HCT116 (cell line): ENCODE data around the gene GNAO1. TPM values are rescaled to one million over a fixed set of nuclear protein-coding genes. Genes with fewer than 3 reads are reported as not detected.

Experiments used
- ATAC-seq: fragments of 200-7000 bp; cut with Tn5 transposase; 2 replicates; pipeline ENCODE4 v1.9.1; 2020; ENCODE audit warnings: mild to moderate bottlenecking, moderate library complexity
- BruUV-seq: library from RNA; stranded (reverse); fragments of 400-500 nt; replicated peaks from 2 replicates; lab custom pipeline; 2021; lab: Mats Ljungman, UMichigan
- CTCF ChIA-PET: fragments of 300-600 bp; sonication (Branson Sonifier 250); formaldehyde crosslinking; loops from one replicate; lab custom pipeline; 2021; ENCODE audit warnings: antibody characterized with exemption; lab: Charles Lee
- POLR2A ChIA-PET: fragments of 300-600, 350-600 bp; sonication (Branson Sonifier 250); formaldehyde crosslinking; loops from one replicate; lab custom pipeline; 2021; ENCODE audit warnings: antibody characterized with exemption; lab: Charles Lee
- RAD21 ChIA-PET, 2 experiments: fragments of 300-600 bp; sonication (Branson Sonifier 250); formaldehyde crosslinking; loops; one replicate each; lab custom pipeline; 2023; ENCODE audit warnings: low total read pairs in 2 of 2; ENCODE audit not compliant: uncharacterized antibody in 2 of 2, unreplicated experiment in 2 of 2, low non-redundant PET in 1 of 2; lab: Charles Lee
- DNase-seq: peaks from one replicate; pipeline ENCODE4 v3.0.0-alpha.2; 2010; ENCODE audit warnings: low read depth, low spot score
- H2AFZ ChIP-seq: fragments of 200-600 bp; shearing (Covaris generic), sonication (generic); 2 replicates; pipeline ENCODE4 v1.6.1; 2017; ENCODE audit warnings: low read depth, mixed run types, mixed read lengths, antibody characterized with exemption, low read length; ENCODE audit not compliant: poor library complexity, severe bottlenecking
- H3K27ac ChIP-seq: 2 replicates; pipeline ENCODE4 v1.5.1; 2012; ENCODE audit warnings: low read depth, low read length
- H3K27me3 ChIP-seq: fragments of 200-600 bp; sonication (generic); 2 replicates; pipeline ENCODE4 v1.6.1; 2016; ENCODE audit warnings: mixed run types, low read length, mixed read lengths; ENCODE audit not compliant: insufficient read depth
- H3K36me3 ChIP-seq, 2 experiments: fragments of 200-500 bp in 1 of 2; fragments of 200-600 bp in 1 of 2; sonication (Bioruptor generic) in 1 of 2; sonication (generic) in 1 of 2; 2 replicates each; pipeline versions ENCODE4 v1.5.1 to v1.6.1; 2014 to 2016; ENCODE audit warnings: low read length in 2 of 2, inconsistent platforms in 1 of 2, mixed read lengths in 1 of 2, mixed run types in 1 of 2; ENCODE audit not compliant: insufficient read depth in 2 of 2, control insufficient read depth in 1 of 2
- H3K4me1 ChIP-seq, 2 experiments: fragments of 200-600 bp in 1 of 2; sonication (generic) in 1 of 2; 2 replicates each; pipeline versions ENCODE4 v1.5.1 to v1.6.1; 2012 to 2017; ENCODE audit warnings: low read length in 2 of 2, inconsistent platforms in 1 of 2, mild to moderate bottlenecking in 1 of 2, mixed read lengths in 1 of 2, mixed run types in 1 of 2, moderate library complexity in 1 of 2; ENCODE audit not compliant: insufficient read depth in 2 of 2, control insufficient read depth in 1 of 2
- H3K4me2 ChIP-seq: fragments of 200-600 bp; sonication (generic); 2 replicates; pipeline ENCODE4 v1.6.1; 2017; ENCODE audit warnings: mixed run types, low read length, mixed read lengths
- H3K4me3 ChIP-seq, 2 experiments: fragments of 200-600 bp in 1 of 2; sonication (generic) in 1 of 2; replicated peaks in 1 of 2; 2 replicates each; pipeline ENCODE4 v1.5.1; 2011 to 2016; ENCODE audit warnings: low read length in 2 of 2, control low read depth in 1 of 2, low read depth in 1 of 2, mild to moderate bottlenecking in 1 of 2, mixed read lengths in 1 of 2, mixed run types in 1 of 2
- H3K79me2 ChIP-seq: fragments of 200-600 bp; sonication (generic); 2 replicates; pipeline ENCODE4 v1.6.1; 2017; ENCODE audit warnings: mild to moderate bottlenecking, mixed run types, low read length, moderate library complexity, mixed read lengths; ENCODE audit not compliant: insufficient read depth
- H3K9ac ChIP-seq: fragments of 200-600 bp; sonication (generic); 2 replicates; pipeline ENCODE4 v1.6.1; 2016; ENCODE audit warnings: low read length, mixed read lengths
- H3K9me2 ChIP-seq: fragments of 200-600 bp; sonication (generic), shearing (Covaris generic); 2 replicates; pipeline ENCODE4 v1.6.1; 2017; ENCODE audit warnings: mixed run types, mild to moderate bottlenecking, moderate library complexity; ENCODE audit not compliant: insufficient read depth
- H3K9me3 ChIP-seq, 2 experiments: fragments of 200-500 bp in 1 of 2; fragments of 200-600 bp in 1 of 2; sonication (Bioruptor generic) in 1 of 2; sonication (generic) in 1 of 2; 2 replicates each; pipeline ENCODE4 v1.6.1; 2014 to 2017; ENCODE audit warnings: low read length in 2 of 2, mixed read lengths in 2 of 2, inconsistent platforms in 1 of 2, low read depth in 1 of 2, mild to moderate bottlenecking in 1 of 2, mixed run types in 1 of 2, moderate library complexity in 1 of 2; ENCODE audit not compliant: control insufficient read depth in 1 of 2, insufficient read depth in 1 of 2
- H4K20me1 ChIP-seq: fragments of 200-600 bp; sonication (generic), shearing (Covaris generic); 2 replicates; pipeline ENCODE4 v1.6.1; 2017; ENCODE audit warnings: mixed run types, mild to moderate bottlenecking, moderate library complexity; ENCODE audit not compliant: insufficient read depth
- CBX3 ChIP-seq: IDR thresholded peaks from 2 replicates; pipeline ENCODE4 v1.6.1; 2012; ENCODE audit warnings: low read depth
- ELF1 ChIP-seq: IDR thresholded peaks from 2 replicates; pipeline ENCODE4 v1.6.1; 2012; ENCODE audit warnings: low read depth, borderline replicate concordance
- EZH2phosphoT487 ChIP-seq: fragments of 200-600 bp; IDR thresholded peaks from 2 replicates; pipeline ENCODE4 v1.6.1; 2018; ENCODE audit warnings: antibody characterized with exemption, borderline replicate concordance
- FOSL1 ChIP-seq: IDR thresholded peaks from 2 replicates; pipeline ENCODE4 v1.6.1; 2012; ENCODE audit warnings: low read depth
- JUND ChIP-seq: IDR thresholded peaks from 2 replicates; pipeline ENCODE4 v1.6.1; 2012
- POLR2A ChIP-seq: IDR thresholded peaks from 2 replicates; pipeline ENCODE4 v1.7.0; 2011; ENCODE audit warnings: borderline replicate concordance; ENCODE audit not compliant: insufficient read depth, insufficient read length; ENCODE audit errors: extremely low read depth
- POLR2AphosphoS5 ChIP-seq: IDR thresholded peaks from 2 replicates; pipeline ENCODE4 v1.6.1; 2011; ENCODE audit warnings: mild to moderate bottlenecking, low read depth, low read length, moderate library complexity
- RAD21 ChIP-seq: IDR thresholded peaks from 2 replicates; pipeline ENCODE4 v1.6.1; 2012; ENCODE audit warnings: low read depth, mild to moderate bottlenecking
- SP1 ChIP-seq: IDR thresholded peaks from 2 replicates; pipeline ENCODE4 v1.6.1; 2012; ENCODE audit warnings: low read depth
- SRF ChIP-seq: IDR thresholded peaks from 2 replicates; pipeline ENCODE4 v1.6.1; 2012; ENCODE audit warnings: low read depth
- intact Hi-C: fragments of 100-400 bp; cut with micrococcal nuclease; formaldehyde crosslinking; loops from 2 replicates; pipeline ENCODE4 v1.10.0; 2022
- total RNA-seq: library from RNA; stranded (reverse); gene quantifications from one replicate; pipeline ENCODE4 v1.2.1, GENCODE V29; 2021; ENCODE audit not compliant: unreplicated experiment
- TF ChIP-seq, protein P1 (sequence below): IDR thresholded peaks from 2 replicates; pipeline ENCODE4 v1.6.1; 2012; ENCODE audit warnings: low read depth
- TF ChIP-seq, protein P2 (sequence below): IDR thresholded peaks from 2 replicates; pipeline ENCODE4 v1.6.1; 2012

Gene GNAO1
- total RNA-seq, 1 experiment from 2014 or later, result 0.12 TPM

DNA sequence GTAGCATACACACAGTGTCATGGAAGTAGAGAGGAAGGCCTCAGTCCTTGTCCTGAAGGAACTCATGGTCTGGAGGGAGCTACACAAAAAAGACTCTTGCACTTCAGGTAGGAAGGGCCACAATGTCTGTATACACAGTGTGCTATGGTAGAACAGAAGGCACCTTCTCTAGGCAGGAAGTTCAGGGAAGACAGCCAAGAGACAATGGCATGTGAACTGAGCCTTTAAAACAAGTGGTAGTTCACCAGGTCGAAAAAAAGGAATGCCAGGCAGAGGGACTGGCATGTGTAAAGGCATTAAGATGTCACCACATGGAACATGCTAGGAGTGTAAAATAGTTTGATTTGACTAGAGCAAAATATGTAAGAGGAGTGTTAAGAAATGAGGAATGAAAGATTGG is 9.7 kb downstream of the GNAO1 start:
- Histone ChIP-seq H3K79me2 (no peaks in the 10 kb centered on the region), H3K4me2 (no peak overlapping the region), H3K9me2 (no peaks in the 10 kb centered on the region), H3K27ac (no peak overlapping the region), H3K27me3 (peaks cover 39% of the 10 kb centered on the region), H3K4me3 (no peak overlapping the region), H3K9me3 (no peaks in the 10 kb centered on the region), H3K4me1 (no peaks in the 10 kb centered on the region), H3K36me3 (no peaks in the 10 kb centered on the region), H4K20me1 (no peaks in the 10 kb centered on the region), H3K9ac (no peak overlapping the region), H2AFZ (no peak overlapping the region)
- no TSS peak for BruUV-seq
- no peak for TF ChIP-seq ELF1
- TF ChIP-seq, protein P1, sequence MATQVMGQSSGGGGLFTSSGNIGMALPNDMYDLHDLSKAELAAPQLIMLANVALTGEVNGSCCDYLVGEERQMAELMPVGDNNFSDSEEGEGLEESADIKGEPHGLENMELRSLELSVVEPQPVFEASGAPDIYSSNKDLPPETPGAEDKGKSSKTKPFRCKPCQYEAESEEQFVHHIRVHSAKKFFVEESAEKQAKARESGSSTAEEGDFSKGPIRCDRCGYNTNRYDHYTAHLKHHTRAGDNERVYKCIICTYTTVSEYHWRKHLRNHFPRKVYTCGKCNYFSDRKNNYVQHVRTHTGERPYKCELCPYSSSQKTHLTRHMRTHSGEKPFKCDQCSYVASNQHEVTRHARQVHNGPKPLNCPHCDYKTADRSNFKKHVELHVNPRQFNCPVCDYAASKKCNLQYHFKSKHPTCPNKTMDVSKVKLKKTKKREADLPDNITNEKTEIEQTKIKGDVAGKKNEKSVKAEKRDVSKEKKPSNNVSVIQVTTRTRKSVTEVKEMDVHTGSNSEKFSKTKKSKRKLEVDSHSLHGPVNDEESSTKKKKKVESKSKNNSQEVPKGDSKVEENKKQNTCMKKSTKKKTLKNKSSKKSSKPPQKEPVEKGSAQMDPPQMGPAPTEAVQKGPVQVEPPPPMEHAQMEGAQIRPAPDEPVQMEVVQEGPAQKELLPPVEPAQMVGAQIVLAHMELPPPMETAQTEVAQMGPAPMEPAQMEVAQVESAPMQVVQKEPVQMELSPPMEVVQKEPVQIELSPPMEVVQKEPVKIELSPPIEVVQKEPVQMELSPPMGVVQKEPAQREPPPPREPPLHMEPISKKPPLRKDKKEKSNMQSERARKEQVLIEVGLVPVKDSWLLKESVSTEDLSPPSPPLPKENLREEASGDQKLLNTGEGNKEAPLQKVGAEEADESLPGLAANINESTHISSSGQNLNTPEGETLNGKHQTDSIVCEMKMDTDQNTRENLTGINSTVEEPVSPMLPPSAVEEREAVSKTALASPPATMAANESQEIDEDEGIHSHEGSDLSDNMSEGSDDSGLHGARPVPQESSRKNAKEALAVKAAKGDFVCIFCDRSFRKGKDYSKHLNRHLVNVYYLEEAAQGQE, result no peak
- TF ChIP-seq, protein P2, sequence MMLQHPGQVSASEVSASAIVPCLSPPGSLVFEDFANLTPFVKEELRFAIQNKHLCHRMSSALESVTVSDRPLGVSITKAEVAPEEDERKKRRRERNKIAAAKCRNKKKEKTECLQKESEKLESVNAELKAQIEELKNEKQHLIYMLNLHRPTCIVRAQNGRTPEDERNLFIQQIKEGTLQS, result no peak
- no peak for TF ChIP-seq CBX3
- no peak for TF ChIP-seq JUND
- no peak for TF ChIP-seq RAD21
- no peak for TF ChIP-seq POLR2AphosphoS5
- TF ChIP-seq POLR2A, result no peak
- no peak for TF ChIP-seq SRF
- TF ChIP-seq SP1, result no peak
- no peak for TF ChIP-seq EZH2phosphoT487
- no peak for TF ChIP-seq FOSL1
- RAD21 ChIA-PET, result no interaction called here
- intact Hi-C loops, result no loop called here
- POLR2A ChIA-PET, result no interaction called here
- ATAC-seq, result no peak
- DNase-seq, result no peak
- CTCF ChIA-PET, result no interaction called here
